H1 (cell line): Measurements from ENCODE around the gene KRT14. TPM values are rescaled to one million over a fixed set of nuclear protein-coding genes. Genes with fewer than 3 reads are reported as not detected.
"Not testable (repeated sequence)": the region's sequence is repeated elsewhere in the genome, so short reads cannot be mapped to it uniquely, and the experiment has no call there.

ENCODE experiments used
- CTCF ChIA-PET: fragments of 300-600 bp; sonication (Branson Sonifier 250); formaldehyde crosslinking; loops from one replicate; lab custom pipeline; 2021; ENCODE audit not compliant: partially characterized antibody; lab: Charles Lee
- POLR2A ChIA-PET: fragments of 300-600 bp; sonication (Branson Sonifier 250); formaldehyde crosslinking; loops from one replicate; lab custom pipeline; 2021; ENCODE audit warnings: inconsistent platforms; ENCODE audit not compliant: partially characterized antibody; lab: Charles Lee
- DNase-seq, 2 experiments: peaks; one replicate each; pipeline versions ENCODE4 v3.0.0 to v3.0.0-alpha.2; 2010 to 2022; ENCODE audit warnings: low spot score in 2 of 2, low read depth in 1 of 2, mixed read lengths in 1 of 2
- FAIRE-seq: peaks from 2 replicates; lab custom pipeline; 2011; peaks lifted over from hg19 to GRCh38; lab: Jason Lieb, UNC
- H2AFZ ChIP-seq: 2 replicates; pipeline ENCODE4 v1.8.1; 2012; ENCODE audit warnings: low read length, inconsistent platforms
- H2AK5ac ChIP-seq: 2 replicates; pipeline ENCODE4 v1.6.1; 2013; ENCODE audit warnings: low read depth, low read length
- H2BK120ac ChIP-seq: replicated peaks from 2 replicates; pipeline ENCODE3; 2013; ENCODE audit warnings: low read depth, low read length, inconsistent platforms
- H2BK12ac ChIP-seq: 2 replicates; pipeline ENCODE4 v1.6.1; 2013; ENCODE audit warnings: low read depth, low read length
- H2BK15ac ChIP-seq: 2 replicates; pipeline ENCODE4 v1.6.1; 2013; ENCODE audit warnings: low read length
- H2BK20ac ChIP-seq: 2 replicates; pipeline ENCODE4 v1.6.1; 2013; ENCODE audit warnings: low read length
- H2BK5ac ChIP-seq: 2 replicates; pipeline ENCODE4 v1.6.1; 2013; ENCODE audit warnings: low read depth, low read length
- H3K14ac ChIP-seq: 2 replicates; pipeline ENCODE4 v1.6.1; 2013; ENCODE audit warnings: inconsistent platforms; ENCODE audit not compliant: insufficient read length
- H3K18ac ChIP-seq: 2 replicates; pipeline ENCODE4 v1.6.1; 2013; ENCODE audit warnings: low read length; ENCODE audit errors: extremely low read depth
- H3K23ac ChIP-seq: 2 replicates; pipeline ENCODE4 v1.6.1; 2013; ENCODE audit warnings: inconsistent platforms; ENCODE audit not compliant: insufficient read length
- H3K23me2 ChIP-seq: 2 replicates; pipeline ENCODE4 v1.6.1; 2013; ENCODE audit warnings: low read depth, low read length
- H3K27ac ChIP-seq: 2 replicates; pipeline ENCODE4 v1.6.1; 2011; ENCODE audit warnings: low read depth, low read length, inconsistent platforms
- H3K27me3 ChIP-seq, 4 experiments: replicated peaks in 1 of 4; 1 replicate in 1 of 4; 2 replicates in 3 of 4; pipeline versions ENCODE4 v1.6.1 to v1.8.1; 2011 to 2013; ENCODE audit warnings: low read length in 3 of 4, mild to moderate bottlenecking in 3 of 4, inconsistent platforms in 2 of 4, mixed read lengths in 2 of 4, moderate library complexity in 1 of 4; ENCODE audit not compliant: control insufficient read depth in 3 of 4, insufficient read depth in 3 of 4; ENCODE audit errors: extremely low read depth in 1 of 4
- H3K36me3 ChIP-seq, 4 experiments: 2 replicates each; pipeline versions ENCODE4 v1.6.1 to v1.8.1; 2011 to 2013; ENCODE audit warnings: mild to moderate bottlenecking in 4 of 4, low read length in 3 of 4, moderate library complexity in 2 of 4, control low read depth in 1 of 4, inconsistent platforms in 1 of 4; ENCODE audit not compliant: insufficient read depth in 4 of 4, control insufficient read depth in 2 of 4
- H3K4ac ChIP-seq: replicated peaks from 2 replicates; pipeline ENCODE3; 2013; ENCODE audit warnings: low read length, low read depth, mixed read lengths, inconsistent platforms; ENCODE audit not compliant: insufficient read length
- H3K4me1 ChIP-seq, 4 experiments: replicated peaks in 1 of 4; 1 replicate in 1 of 4; 2 replicates in 3 of 4; pipeline versions ENCODE4 v1.6.1 to v1.8.1; 2011 to 2013; ENCODE audit warnings: low read length in 3 of 4, inconsistent platforms in 2 of 4, mixed read lengths in 1 of 4; ENCODE audit not compliant: insufficient read depth in 4 of 4, control insufficient read depth in 3 of 4
- H3K4me2 ChIP-seq, 2 experiments: 2 replicates each; pipeline versions ENCODE4 v1.6.1 to v1.8.1; 2011 to 2013; ENCODE audit warnings: low read depth in 2 of 2, low read length in 2 of 2, control low read depth in 1 of 2, inconsistent platforms in 1 of 2, mild to moderate bottlenecking in 1 of 2; ENCODE audit not compliant: insufficient read depth in 1 of 2
- H3K4me3 ChIP-seq, 4 experiments: fragments of 200-600, 300-600 bp in 1 of 4; sonication (generic), shearing (Covaris generic), sonication (Bioruptor Twin) in 1 of 4; 2 replicates each; pipeline versions ENCODE4 v1.5.1 to v1.8.1; 2011 to 2016; ENCODE audit warnings: low read length in 4 of 4, low read depth in 3 of 4, control low read depth in 2 of 4, inconsistent platforms in 2 of 4, mild to moderate bottlenecking in 2 of 4, mixed read lengths in 1 of 4, moderate library complexity in 1 of 4; ENCODE audit not compliant: insufficient read depth in 2 of 4; ENCODE audit errors: extremely low read depth in 1 of 4
- H3K56ac ChIP-seq: replicated peaks from 2 replicates; pipeline ENCODE3; 2013; ENCODE audit warnings: low read depth, mild to moderate bottlenecking, mixed read lengths, low read length, inconsistent platforms; ENCODE audit not compliant: insufficient read length
- H3K79me1 ChIP-seq: 2 replicates; pipeline ENCODE4 v1.6.1; 2013; ENCODE audit warnings: low read depth, low read length, control low read depth
- H3K79me2 ChIP-seq, 2 experiments: 2 replicates each; pipeline versions ENCODE4 v1.6.1 to v1.8.1; 2012 to 2013; ENCODE audit warnings: low read length in 2 of 2, mild to moderate bottlenecking in 2 of 2, inconsistent platforms in 1 of 2; ENCODE audit not compliant: insufficient read depth in 2 of 2, control insufficient read depth in 1 of 2
- H3K9ac ChIP-seq, 4 experiments: replicated peaks in 1 of 4; 1 replicate in 1 of 4; 2 replicates in 3 of 4; pipeline versions ENCODE4 v1.6.1 to v1.8.1; 2011 to 2013; ENCODE audit warnings: low read depth in 3 of 4, low read length in 3 of 4, control low read depth in 2 of 4, mild to moderate bottlenecking in 2 of 4, moderate library complexity in 2 of 4, inconsistent platforms in 1 of 4; ENCODE audit errors: extremely low read depth in 1 of 4
- H3K9me3 ChIP-seq, 2 experiments: 2 replicates each; pipeline versions ENCODE4 v1.6.1 to v1.8.1; 2012 to 2013; ENCODE audit warnings: mild to moderate bottlenecking in 2 of 2, moderate library complexity in 2 of 2, control low read depth in 1 of 2, inconsistent platforms in 1 of 2, low read depth in 1 of 2, low read length in 1 of 2, mixed read lengths in 1 of 2; ENCODE audit not compliant: insufficient read depth in 2 of 2
- H4K20me1 ChIP-seq, 2 experiments: replicated peaks in 1 of 2; 2 replicates each; pipeline versions ENCODE3 to v1.8.1; 2011 to 2013; ENCODE audit warnings: inconsistent platforms in 2 of 2, low read length in 2 of 2, mild to moderate bottlenecking in 1 of 2; ENCODE audit not compliant: insufficient read depth in 2 of 2, control insufficient read depth in 1 of 2
- H4K5ac ChIP-seq: 2 replicates; pipeline ENCODE4 v1.6.1; 2013; ENCODE audit warnings: low read length, low read depth, mixed read lengths, inconsistent platforms; ENCODE audit not compliant: insufficient read length
- H4K8ac ChIP-seq: 2 replicates; pipeline ENCODE4 v1.8.0; 2013; ENCODE audit warnings: mild to moderate bottlenecking, moderate library complexity, low read length, inconsistent platforms; ENCODE audit not compliant: insufficient read depth; ENCODE audit errors: extremely low read depth
- H4K91ac ChIP-seq: replicated peaks from 2 replicates; pipeline ENCODE3; 2013; ENCODE audit warnings: low read length, mixed read lengths, inconsistent platforms; ENCODE audit not compliant: insufficient read length
- WGBS, 2 experiments: shearing (Covaris generic) in 1 of 2; methylation state at CpG; one replicate each; pipeline versions ENCODE4 v1.1.6 to v1.1.7; 2013 to 2015; ENCODE audit warnings: low lambda C conversion rate in 2 of 2, mixed read lengths in 2 of 2, inconsistent platforms in 1 of 2, low coverage in 1 of 2, missing lambda C conversion rate in 1 of 2; ENCODE audit not compliant: insufficient replicate concordance in 2 of 2, insufficient coverage in 1 of 2, insufficient read length in 1 of 2; ENCODE audit errors: extremely low coverage in 1 of 2, missing lambda C conversion rate in 1 of 2; 5-methylcytosine and 5-hydroxymethylcytosine counted together
- polyA plus RNA-seq, 7 experiments: library from polyadenylated mRNA; depleted of rRNA in 3 of 7; stranded (reverse) in 5 of 7; unstranded in 2 of 7; fragments of >200 nt in 5 of 7; fragments of 200-250 nt in 2 of 7; gene quantifications; 1 replicate in 5 of 7; 2 replicates in 1 of 7; 4 replicates in 1 of 7; pipeline versions ENCODE4 v1.2.1 to v1.2.3, GENCODE V29; 2011 to 2013; ENCODE audit warnings: missing spikeins in 2 of 7, mixed read lengths in 2 of 7
- total RNA-seq: library from RNA; stranded (reverse); fragmentation: NEBNext Ultra II Directional; extraction: Animal tissue kit (Norgen Biotek cat#: 25700); gene quantifications from 2 replicates; pipeline ENCODE4 v1.2.1, GENCODE V29; 2021

The KRT14 gene
- total and polyA plus RNA-seq, 2 of the 8 experiments (the other 6 are each of a cell fraction or from before 2014, with no cell fraction given): 0.35 TPM; not detected in 1

DNA sequence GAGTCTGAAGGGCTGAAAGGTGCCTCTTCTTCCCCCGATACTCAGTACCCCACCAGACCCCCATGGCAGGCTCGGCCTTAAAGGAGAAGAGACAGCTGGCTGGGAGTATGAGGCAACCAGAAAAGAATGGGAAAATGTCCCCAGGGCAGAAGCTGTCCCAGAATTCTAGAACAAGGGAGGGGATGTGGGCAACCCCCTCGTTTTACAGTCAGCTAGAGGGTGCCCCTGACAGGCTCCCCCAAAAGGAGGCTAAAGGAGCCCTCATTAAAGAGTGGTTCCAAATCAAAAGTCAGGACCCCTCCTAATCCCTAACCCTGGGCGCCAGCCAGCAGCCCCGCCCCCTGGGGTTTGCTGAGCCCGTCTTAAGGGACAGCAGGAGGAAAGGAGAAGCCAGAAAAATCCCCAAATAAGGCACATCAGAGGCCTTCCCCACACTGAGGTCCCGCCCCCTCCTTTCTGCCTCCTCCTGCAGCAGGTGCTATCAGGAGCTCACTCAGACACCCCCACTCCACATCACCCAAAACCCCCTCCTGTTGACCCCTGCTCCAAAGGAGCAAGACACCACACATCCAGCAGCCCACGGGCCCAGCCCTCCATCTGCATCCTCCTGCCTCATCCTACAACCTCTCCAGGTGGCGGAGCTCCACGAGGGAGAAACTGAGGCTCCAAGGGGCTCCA, 36.6 kb upstream of the KRT14 start:
- not testable (repeated sequence) for H3K9me3 ChIP-seq, H3K4me2 ChIP-seq, H3K14ac ChIP-seq, H4K20me1 ChIP-seq, H2BK20ac ChIP-seq, H3K36me3 ChIP-seq, H3K4me3 ChIP-seq, H3K27ac ChIP-seq, H4K5ac ChIP-seq, H3K4me1 ChIP-seq, FAIRE-seq, DNase-seq, H2AFZ ChIP-seq, H2BK120ac ChIP-seq, H2BK12ac ChIP-seq, H3K23ac ChIP-seq, H3K56ac ChIP-seq, H3K79me1 ChIP-seq, H3K4ac ChIP-seq, H3K79me2 ChIP-seq, H4K8ac ChIP-seq, H2BK5ac ChIP-seq, H3K18ac ChIP-seq, H3K9ac ChIP-seq, H2BK15ac ChIP-seq, H3K27me3 ChIP-seq, H3K23me2 ChIP-seq, H4K91ac ChIP-seq, H2AK5ac ChIP-seq
- POLR2A ChIA-PET: interaction anchor here (1.5 to 1.9 kb wide), 2 partner anchors 65 to 95 kb away, joined by 4 to 5 read pairs; partner anchors contain the start of gene KRT19
- WGBS, 2 experiments: 79% methylated on average over 10 of the region's 10 CpGs; no CpG with 5 or more reads in 1 of the 2 experiments
- CTCF ChIA-PET: interaction anchor here (0.6 to 14.5 kb wide), 16 partner anchors 12 to 781 kb away, joined by 3 to 103 read pairs (median 5); partner anchors contain the start of gene KRT9
